Amygdala (tissue), 56 donors: ENCODE results near the gene APOA5.
"Not testable (repeated sequence)": the region's sequence is repeated elsewhere in the genome, so short reads cannot be mapped to it uniquely, and the experiment has no call there.

Experiments
- DNase-seq, 56 donors: peaks; one replicate each; lab custom pipeline; 2025; lab: John Stamatoyannopoulos, UW

The APOA5 gene

GRCh38 chr11:116776522-116776984, 15.1 kb downstream of the APOA5 start:
- no peak for DNase-seq

- no peak for DNase-seq
Observed at GRCh38 chr11:116775975-116776374, 15.7 kb downstream of the APOA5 start.

GRCh38 chr11:116774661-116775060, 17.0 kb downstream of the APOA5 start:
- DNase-seq: peak in 1 of 56 donors; percentile 4

- peak in 17 of 56 donors; percentile 15 to 79 (median 72) for DNase-seq
Observed at GRCh38 chr11:116773203-116774097, 18.2 kb downstream of the APOA5 start.

GRCh38 chr11:116772443-116773202, 19.1 kb downstream of the APOA5 start, which contains the start of gene BUD13:
TSS of gene BUD13 (minus strand) at chr11:116772987. CDS start at chr11:116772964, 23 bp downstream.
- DNase-seq: peak; percentile 36 to 91 (median 80)

GRCh38 chr11:116771935-116772334, 19.7 kb downstream of the APOA5 start:
- no peak for DNase-seq

GRCh38 chr11:116762132-116762531, 29.5 kb downstream of the APOA5 start:
- no peak for DNase-seq

- DNase-seq: not testable (repeated sequence)
Observed at GRCh38 chr11:116756044-116756443, 35.6 kb downstream of the APOA5 start.

GRCh38 chr11:116750070-116750718, 41.5 kb downstream of the APOA5 start:
- DNase-seq: no peak

GRCh38 chr11:116742104-116742503, 49.6 kb downstream of the APOA5 start:
- DNase-seq: no peak

- DNase-seq: no peak
Observed at GRCh38 chr11:116740741-116741140, 50.9 kb downstream of the APOA5 start.
